H9 (cell line): Measurements from ENCODE around the gene APBA3. TPM values are rescaled to one million over a fixed set of nuclear protein-coding genes. Genes with fewer than 3 reads are reported as not detected.

Experiments
- DNase-seq: peaks from one replicate; pipeline ENCODE4 v3.0.0-alpha.2; 2017
- H2AFZ ChIP-seq: one replicate; pipeline ENCODE4 v1.6.1; 2013; ENCODE audit warnings: mild to moderate bottlenecking, low read length, control low read depth, moderate library complexity
- H2AK5ac ChIP-seq: 2 replicates; pipeline ENCODE4 v1.6.1; 2013; ENCODE audit warnings: low read length, control low read depth, mixed read lengths; ENCODE audit not compliant: insufficient read length
- H2BK120ac ChIP-seq: one replicate; pipeline ENCODE4 v1.6.1; 2013; ENCODE audit warnings: low read depth, mild to moderate bottlenecking, low read length, control low read depth, inconsistent platforms; ENCODE audit not compliant: poor library complexity, severe bottlenecking
- H2BK12ac ChIP-seq: 2 replicates; pipeline ENCODE4 v1.6.1; 2013; ENCODE audit warnings: low read length, control low read depth, mixed read lengths, low read depth; ENCODE audit not compliant: insufficient read length
- H2BK15ac ChIP-seq: 2 replicates; pipeline ENCODE4 v1.6.1; 2013; ENCODE audit warnings: low read depth, low read length, control low read depth
- H2BK20ac ChIP-seq: one replicate; pipeline ENCODE4 v1.6.1; 2013; ENCODE audit warnings: low read depth, mild to moderate bottlenecking, low read length, control low read depth, inconsistent platforms; ENCODE audit not compliant: poor library complexity, severe bottlenecking
- H2BK5ac ChIP-seq: 2 replicates; pipeline ENCODE4 v1.6.1; 2013; ENCODE audit warnings: low read length, control low read depth, mixed read lengths; ENCODE audit not compliant: insufficient read length
- H3K14ac ChIP-seq: 2 replicates; pipeline ENCODE4 v1.6.1; 2013; ENCODE audit warnings: low read length, control low read depth; ENCODE audit not compliant: insufficient read depth
- H3K18ac ChIP-seq: 2 replicates; pipeline ENCODE4 v1.6.1; 2013; ENCODE audit warnings: low read depth, mild to moderate bottlenecking, mixed read lengths, low read length, control low read depth; ENCODE audit not compliant: insufficient read length
- H3K23ac ChIP-seq: 2 replicates; pipeline ENCODE4 v1.6.1; 2013; ENCODE audit warnings: low read length, control low read depth, mixed read lengths, low read depth; ENCODE audit not compliant: insufficient read length
- H3K23me2 ChIP-seq: 2 replicates; pipeline ENCODE4 v1.6.1; 2013; ENCODE audit warnings: low read depth, mild to moderate bottlenecking, mixed read lengths, low read length, control low read depth; ENCODE audit not compliant: insufficient read length, poor library complexity, severe bottlenecking
- H3K27ac ChIP-seq: 2 replicates; pipeline ENCODE4 v1.5.1; 2013; ENCODE audit warnings: low read length, control low read depth, mixed read lengths, low read depth; ENCODE audit not compliant: insufficient read length
- H3K27me3 ChIP-seq: 2 replicates; pipeline ENCODE4 v1.6.1; 2013; ENCODE audit warnings: low read length, control low read depth, inconsistent platforms; ENCODE audit not compliant: insufficient read depth
- H3K4ac ChIP-seq: 2 replicates; pipeline ENCODE4 v1.6.1; 2013; ENCODE audit warnings: low read depth, mild to moderate bottlenecking, control low read depth, inconsistent platforms, low read length, moderate library complexity
- H3K4me1 ChIP-seq: 2 replicates; pipeline ENCODE4 v1.6.1; 2013; ENCODE audit warnings: low read length, control low read depth, inconsistent platforms; ENCODE audit not compliant: insufficient read depth
- H3K4me2 ChIP-seq: 2 replicates; pipeline ENCODE4 v1.6.1; 2013; ENCODE audit warnings: low read length, control low read depth, mixed read lengths; ENCODE audit not compliant: insufficient read length, insufficient read depth
- H3K56ac ChIP-seq: 2 replicates; pipeline ENCODE4 v1.6.1; 2013; ENCODE audit warnings: low read depth, mild to moderate bottlenecking, mixed read lengths, low read length, control low read depth; ENCODE audit not compliant: insufficient read length
- H3K79me1 ChIP-seq: 2 replicates; pipeline ENCODE4 v1.6.1; 2013; ENCODE audit warnings: low read depth, mild to moderate bottlenecking, moderate library complexity, low read length, control low read depth, inconsistent platforms; ENCODE audit not compliant: insufficient read depth, poor library complexity, severe bottlenecking
- H3K79me2 ChIP-seq: 2 replicates; pipeline ENCODE4 v1.6.1; 2013; ENCODE audit warnings: low read length, control low read depth, inconsistent platforms; ENCODE audit not compliant: insufficient read depth
- H3K9ac ChIP-seq: 2 replicates; pipeline ENCODE4 v1.6.1; 2013; ENCODE audit warnings: low read length, control low read depth, mixed read lengths; ENCODE audit not compliant: insufficient read length; ENCODE audit errors: extremely low read depth
- H3K9me3 ChIP-seq: one replicate; pipeline ENCODE4 v1.6.1; 2013; ENCODE audit warnings: low read depth, low read length, inconsistent platforms; ENCODE audit not compliant: control insufficient read depth
- H3T11ph ChIP-seq: one replicate; pipeline ENCODE4 v1.6.1; 2013; ENCODE audit warnings: mild to moderate bottlenecking, low read length, control low read depth, inconsistent platforms
- H4K20me1 ChIP-seq: one replicate; pipeline ENCODE4 v1.6.1; 2013; ENCODE audit not compliant: control insufficient read depth, insufficient read length, insufficient read depth
- H4K5ac ChIP-seq: 2 replicates; pipeline ENCODE4 v1.6.1; 2013; ENCODE audit warnings: low read depth, mild to moderate bottlenecking, mixed read lengths, low read length, control low read depth; ENCODE audit not compliant: insufficient read length
- H4K8ac ChIP-seq: replicated peaks from 2 replicates; pipeline ENCODE4 v1.6.1; 2013; ENCODE audit warnings: low read length, control low read depth, mixed read lengths, low read depth; ENCODE audit not compliant: insufficient read length
- H4K91ac ChIP-seq: 2 replicates; pipeline ENCODE4 v1.6.1; 2013; ENCODE audit warnings: low read depth, mild to moderate bottlenecking, moderate library complexity, mixed read lengths, low read length, control low read depth; ENCODE audit not compliant: insufficient read length
- H3K27ac Mint-ChIP-seq, 3 experiments: 2 replicates in 2 of 3; 3 replicates in 1 of 3; pipeline ENCODE4 v1.8.0; 2020 to 2021; ENCODE audit warnings: mixed read lengths in 3 of 3, mild to moderate bottlenecking in 1 of 3, moderate library complexity in 1 of 3
- H3K27me3 Mint-ChIP-seq: 2 replicates; pipeline ENCODE4 v1.8.0; 2021; ENCODE audit warnings: low read depth, mild to moderate bottlenecking, moderate library complexity, mixed read lengths
- H3K36me3 Mint-ChIP-seq, 3 experiments: 2 replicates in 2 of 3; 3 replicates in 1 of 3; pipeline ENCODE4 v1.8.0; 2020 to 2021; ENCODE audit warnings: low read depth in 3 of 3, mixed read lengths in 3 of 3; ENCODE audit not compliant: insufficient read depth in 1 of 3
- H3K4me1 Mint-ChIP-seq, 2 experiments: 2 replicates each; pipeline ENCODE4 v1.8.0; 2020; ENCODE audit warnings: mixed read lengths in 2 of 2
- H3K4me3 Mint-ChIP-seq, 2 experiments: 2 replicates in 1 of 2; 3 replicates in 1 of 2; pipeline ENCODE4 v1.8.0; 2020 to 2021; ENCODE audit warnings: mild to moderate bottlenecking in 2 of 2, mixed read lengths in 2 of 2, moderate library complexity in 1 of 2
- H3K9me3 Mint-ChIP-seq, 2 experiments: 2 replicates in 1 of 2; 3 replicates in 1 of 2; pipeline ENCODE4 v1.8.0; 2020; ENCODE audit warnings: mild to moderate bottlenecking in 2 of 2, mixed read lengths in 2 of 2, moderate library complexity in 1 of 2
- WGBS: extraction: QIAGEN DNeasy Blood & Tissue Kit; methylation state at CpG from one replicate; pipeline ENCODE4 v1.1.7; 2013; ENCODE audit warnings: missing lambda C conversion rate, low lambda C conversion rate, mixed read lengths; ENCODE audit not compliant: insufficient read length; ENCODE audit errors: extremely low coverage; 5-methylcytosine and 5-hydroxymethylcytosine counted together
- total RNA-seq: library from RNA; stranded (reverse); gene quantifications from 2 replicates; pipeline ENCODE4 v1.2.1, GENCODE V29; 2021
- TF ChIP-seq, protein P1 (sequence below): fragments of 200-600 bp; sonication (generic); conservative IDR thresholded peaks from 3 replicates; pipeline ENCODE4 v1.8.0; 2021; ENCODE audit warnings: antibody characterized with exemption, mild to moderate bottlenecking

The APBA3 gene
- total RNA-seq, 1 experiment from 2014 or later, result 21.8 TPM

GRCh38 chr19:3722443-3723109 is 38.9 kb downstream of the APBA3 start:
- Histone ChIP-seq H2BK12ac (no peak overlapping the region), H3K79me1 (no peaks in the 10 kb centered on the region), H3K56ac (no peak overlapping the region), H2BK20ac (no peak overlapping the region), H3K9me3 (no peaks in the 10 kb centered on the region), H2AFZ (no peak overlapping the region), H3K9ac (no peak overlapping the region), H3T11ph (no peak overlapping the region), H4K5ac (no peak overlapping the region), H4K8ac (no peak overlapping the region), H3K27me3 (no peaks in the 10 kb centered on the region), H3K4ac (no peak overlapping the region), H3K18ac (no peak overlapping the region), H3K27ac (no peak overlapping the region), H2BK15ac (no peak overlapping the region), H3K4me2 (peak overlapping the region; percentile 92), H2BK5ac (no peak overlapping the region), H3K79me2 (no peaks in the 10 kb centered on the region), H2BK120ac (no peak overlapping the region), H4K91ac (no peak overlapping the region), H2AK5ac (no peak overlapping the region), H3K23me2 (peaks cover 10% of the 10 kb centered on the region), H4K20me1 (no peaks in the 10 kb centered on the region), H3K4me1 (no peaks in the 10 kb centered on the region; the same call in 1 of the 2 replicates), H3K14ac (no peak overlapping the region), H3K23ac (no peak overlapping the region)
- Mint-ChIP-seq H3K4me3 (peak overlapping the region; percentile 71 to 87), H3K27me3 (peaks cover 3% of the 10 kb centered on the region), H3K36me3 (no peaks in the 10 kb centered on the region), H3K4me1 (peaks cover 16 to 43% of the 10 kb centered on the region in 2 experiments), H3K27ac (peak overlapping the region in 2 of 3 experiments; percentile 70 to 91; a peak in 4 of 7 replicates), H3K9me3 (no peaks in the 10 kb centered on the region; a peak in 1 of 5 replicates)
- peak; percentile 93 for DNase-seq
- TF ChIP-seq, protein P1, sequence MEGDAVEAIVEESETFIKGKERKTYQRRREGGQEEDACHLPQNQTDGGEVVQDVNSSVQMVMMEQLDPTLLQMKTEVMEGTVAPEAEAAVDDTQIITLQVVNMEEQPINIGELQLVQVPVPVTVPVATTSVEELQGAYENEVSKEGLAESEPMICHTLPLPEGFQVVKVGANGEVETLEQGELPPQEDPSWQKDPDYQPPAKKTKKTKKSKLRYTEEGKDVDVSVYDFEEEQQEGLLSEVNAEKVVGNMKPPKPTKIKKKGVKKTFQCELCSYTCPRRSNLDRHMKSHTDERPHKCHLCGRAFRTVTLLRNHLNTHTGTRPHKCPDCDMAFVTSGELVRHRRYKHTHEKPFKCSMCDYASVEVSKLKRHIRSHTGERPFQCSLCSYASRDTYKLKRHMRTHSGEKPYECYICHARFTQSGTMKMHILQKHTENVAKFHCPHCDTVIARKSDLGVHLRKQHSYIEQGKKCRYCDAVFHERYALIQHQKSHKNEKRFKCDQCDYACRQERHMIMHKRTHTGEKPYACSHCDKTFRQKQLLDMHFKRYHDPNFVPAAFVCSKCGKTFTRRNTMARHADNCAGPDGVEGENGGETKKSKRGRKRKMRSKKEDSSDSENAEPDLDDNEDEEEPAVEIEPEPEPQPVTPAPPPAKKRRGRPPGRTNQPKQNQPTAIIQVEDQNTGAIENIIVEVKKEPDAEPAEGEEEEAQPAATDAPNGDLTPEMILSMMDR, result no peak
- no CpG with 5 or more reads among the region's 30 CpGs for WGBS
